Activated T-cell treated with anti-CD3 and anti-CD28 coated beads for 1 hour (primary cell): ENCODE results near the gene EPB41L5.
"Not testable (repeated sequence)": the region's sequence is repeated elsewhere in the genome, so short reads cannot be mapped to it uniquely, and the experiment has no call there.

Source experiments
- DNase-seq: peaks from one replicate; pipeline ENCODE4 v3.0.0-alpha.2; 2020; ENCODE audit warnings: low read depth

EPB41L5 gene

DNA sequence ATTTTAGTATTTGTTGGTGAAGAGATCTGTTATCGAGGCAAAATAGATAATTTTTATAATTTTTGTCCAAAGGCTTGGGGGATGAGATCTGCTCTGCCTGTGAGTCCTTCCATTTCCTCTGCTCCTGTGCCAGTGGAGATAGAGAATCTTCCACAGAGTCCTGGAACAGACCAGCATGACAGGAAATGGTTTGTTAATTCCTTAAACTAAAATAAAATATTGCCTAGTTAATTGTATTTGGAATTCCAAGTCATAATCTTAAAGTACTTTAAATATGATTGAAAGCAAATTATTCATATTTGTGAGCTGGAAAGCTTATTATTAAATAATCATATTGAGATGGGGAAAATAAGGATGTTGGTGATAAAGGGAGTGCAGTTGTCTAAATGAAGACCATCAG lies 87.8 kb downstream of the EPB41L5 start:
- no peak for DNase-seq

GRCh38 chr2:120103723-120104467 lies 91.0 kb downstream of the EPB41L5 start:
- DNase-seq: no peak

DNA sequence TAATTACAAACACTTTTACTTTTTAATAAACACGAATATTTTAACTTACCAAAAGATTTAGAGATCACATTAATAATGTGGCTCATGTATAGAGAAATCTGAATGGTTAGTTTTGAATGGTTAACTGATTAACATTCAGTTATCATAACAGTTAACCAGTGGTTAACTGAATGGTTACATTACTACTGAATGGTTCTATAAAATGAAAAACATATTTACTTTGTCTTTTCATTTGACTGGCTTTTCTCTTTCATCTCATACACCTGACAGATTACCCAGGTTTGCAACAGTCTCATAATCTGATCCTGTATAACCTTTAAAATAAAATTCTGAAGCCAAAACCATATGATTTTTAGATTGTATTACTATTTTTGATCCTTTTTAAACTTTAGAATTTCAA lies 91.9 kb downstream of the EPB41L5 start:
- no peak for DNase-seq

- no peak for DNase-seq
Observed at GRCh38 chr2:120105360-120105759, 92.5 kb downstream of the EPB41L5 start.

- DNase-seq: no peak
Observed at GRCh38 chr2:120108049-120108448, 95.2 kb downstream of the EPB41L5 start.

GRCh38 chr2:120108749-120109148 lies 95.9 kb downstream of the EPB41L5 start:
- no peak for DNase-seq

DNA sequence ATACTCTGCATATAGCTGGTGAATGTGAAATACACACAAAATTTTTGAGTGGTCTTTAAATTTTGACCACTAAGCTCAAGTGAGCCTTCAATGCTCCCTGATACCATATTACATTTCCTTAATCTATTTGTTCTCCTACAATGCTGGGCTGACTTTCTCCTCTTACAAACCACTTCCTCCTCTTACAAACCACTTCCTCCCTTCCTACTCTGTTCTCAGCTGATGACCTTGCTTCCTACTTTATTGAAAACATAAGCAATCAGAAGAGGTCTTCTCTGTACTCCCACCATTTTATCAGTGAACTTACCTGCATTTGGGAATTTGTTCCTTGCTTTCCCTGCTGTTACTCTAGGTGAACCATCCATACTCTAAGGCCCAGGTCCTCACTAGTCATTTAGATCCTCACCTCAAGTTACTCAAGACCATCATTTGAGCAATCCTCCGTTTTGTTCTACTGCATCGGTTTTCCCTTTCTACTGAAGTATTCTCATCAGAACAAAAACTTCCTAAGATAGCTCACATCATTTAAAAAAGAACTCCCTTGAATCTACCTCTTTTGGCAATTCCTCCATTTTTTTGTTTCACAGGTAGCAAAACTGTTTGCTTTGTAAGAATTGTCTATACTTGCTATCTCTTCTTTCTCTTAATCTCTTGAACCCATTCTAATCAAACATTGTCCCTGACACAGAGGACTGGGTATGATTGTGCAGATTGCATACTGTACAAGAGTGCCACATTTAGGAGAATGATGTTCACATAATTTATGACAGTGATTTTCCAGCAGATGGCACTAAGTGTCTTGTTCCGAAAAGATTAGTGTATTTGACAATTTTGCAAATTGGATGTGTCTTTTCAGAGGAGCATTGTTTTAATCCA lies 96.5 kb downstream of the EPB41L5 start:
- DNase-seq: no peak

DNA sequence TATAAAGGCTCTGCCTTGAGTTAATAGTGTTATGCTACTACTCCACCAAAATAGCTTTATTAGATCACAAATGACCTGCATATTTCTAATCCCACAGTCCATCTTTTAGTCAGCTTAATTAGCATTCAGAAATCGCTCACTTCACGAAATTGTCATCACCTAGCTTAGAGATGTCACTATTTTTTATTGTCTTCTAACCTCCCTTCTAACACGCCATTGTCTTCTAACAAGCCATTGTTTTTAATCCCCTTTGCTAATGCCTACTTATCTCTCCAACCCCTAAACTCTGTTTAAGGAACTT lies 97.1 kb downstream of the EPB41L5 start:
- no peak for DNase-seq

DNA sequence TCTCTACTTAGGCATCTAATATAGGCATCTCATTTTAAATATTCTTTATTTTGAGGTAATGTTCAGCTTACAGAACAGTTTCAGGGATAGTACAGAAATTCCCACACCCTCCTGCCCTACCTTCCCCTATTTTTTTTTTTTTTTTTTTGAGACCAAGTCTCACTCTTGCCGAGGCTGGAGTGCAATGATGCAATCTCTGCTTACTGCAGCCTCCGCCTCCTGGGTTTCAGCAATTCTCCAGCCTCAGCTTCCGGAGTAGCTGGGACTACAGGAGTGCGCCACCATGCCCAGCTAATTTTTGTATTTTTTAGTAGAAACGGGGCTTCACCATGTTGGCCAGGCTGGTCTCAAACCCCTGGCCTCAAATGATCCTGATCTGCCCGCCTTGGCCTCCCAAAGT lies 97.6 kb downstream of the EPB41L5 start:
- no peak for DNase-seq

DNA sequence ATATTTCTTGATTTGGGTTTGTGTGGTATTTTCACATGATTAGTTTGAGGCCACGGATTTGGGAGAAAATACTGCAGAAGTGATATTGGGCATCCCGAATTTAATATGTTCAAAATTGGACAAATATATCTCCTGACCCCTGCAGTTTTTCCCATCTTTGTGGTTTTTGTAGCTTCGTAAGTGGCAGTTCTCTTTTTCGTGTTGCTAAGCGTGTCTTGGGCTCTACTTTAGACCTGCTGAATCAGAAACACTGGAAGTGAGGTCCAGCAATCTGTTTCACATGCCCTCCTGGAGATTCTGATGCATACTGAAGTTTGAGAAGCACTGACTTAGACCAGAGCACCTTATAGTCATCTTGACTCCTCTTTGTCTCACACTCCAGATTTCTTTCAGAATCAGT lies 98.3 kb downstream of the EPB41L5 start:
- no peak for DNase-seq

- DNase-seq: no peak
Observed at GRCh38 chr2:120118018-120118417, 105.1 kb downstream of the EPB41L5 start.

GRCh38 chr2:120118471-120118870 lies 105.6 kb downstream of the EPB41L5 start:
- no peak for DNase-seq

DNA sequence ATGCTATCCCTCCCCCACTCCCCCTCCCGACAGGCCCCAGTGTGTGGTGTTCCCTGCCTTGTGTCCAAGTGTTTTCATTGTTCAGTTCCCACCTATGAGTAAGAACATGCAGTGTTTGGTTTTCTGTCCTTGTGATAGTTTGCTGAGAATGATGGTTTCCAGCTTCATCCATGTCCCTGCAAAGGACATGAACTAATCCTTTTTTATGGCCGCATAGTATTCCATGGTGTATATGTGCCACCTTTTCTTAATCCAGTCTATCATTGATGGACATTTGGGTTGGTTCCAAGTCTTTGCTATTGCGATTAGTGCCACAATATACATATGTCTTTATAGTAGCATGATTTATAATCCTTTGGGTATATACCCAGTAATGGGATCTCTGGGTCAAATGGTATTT lies 108.5 kb downstream of the EPB41L5 start:
- not testable (repeated sequence) for DNase-seq

GRCh38 chr2:120123090-120123489 lies 110.2 kb downstream of the EPB41L5 start:
- no peak for DNase-seq

GRCh38 chr2:120125195-120125594 lies 112.3 kb downstream of the EPB41L5 start:
- DNase-seq: no peak

DNA sequence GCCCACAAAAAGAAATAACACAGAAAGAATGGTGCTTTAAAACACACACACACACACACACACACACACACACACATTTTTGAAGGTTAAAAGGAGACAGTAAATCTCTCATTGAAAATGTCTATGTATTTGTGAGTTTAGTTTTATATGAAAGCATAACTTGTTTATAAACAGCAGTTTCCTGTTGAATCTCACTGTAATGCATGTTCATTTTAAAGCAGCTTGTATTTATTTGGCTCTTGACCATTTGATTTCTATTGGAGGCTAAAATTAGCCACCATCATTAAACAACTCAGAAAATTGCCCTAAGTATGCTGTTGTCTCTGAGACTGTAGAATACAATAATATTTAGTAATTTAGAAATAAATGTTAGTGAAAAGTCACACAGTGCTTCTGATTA lies 115.3 kb downstream of the EPB41L5 start:
- no peak for DNase-seq

- no peak for DNase-seq
Observed at GRCh38 chr2:120132190-120132589, 119.3 kb downstream of the EPB41L5 start.

DNA sequence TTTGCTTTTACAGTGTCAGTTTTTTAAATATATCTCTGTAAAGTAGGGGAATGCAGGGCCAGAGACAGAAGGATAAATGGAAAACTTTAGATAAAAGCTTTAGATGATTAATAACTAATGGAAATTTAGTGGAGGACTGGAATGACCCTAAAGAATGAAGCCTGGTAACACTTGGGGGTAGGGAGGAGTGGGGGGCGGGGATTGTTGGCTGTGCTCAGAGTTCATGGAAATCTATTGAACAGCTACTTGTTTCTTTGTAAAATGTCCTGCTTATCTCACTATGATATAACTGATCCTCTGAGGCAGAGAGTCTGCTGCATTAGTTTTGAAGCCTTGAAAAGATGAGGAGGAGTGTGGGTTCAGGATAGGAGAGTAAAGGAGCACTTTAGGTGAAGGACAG lies 119.8 kb downstream of the EPB41L5 start:
- DNase-seq: no peak

GRCh38 chr2:120133572-120134244 lies 120.8 kb downstream of the EPB41L5 start:
- no peak for DNase-seq

- no peak for DNase-seq
Observed at GRCh38 chr2:120134263-120134662, 121.4 kb downstream of the EPB41L5 start.

GRCh38 chr2:120135013-120135412 lies 122.1 kb downstream of the EPB41L5 start:
- DNase-seq: not testable (repeated sequence)

- no peak for DNase-seq
Observed at GRCh38 chr2:120140866-120141265, 128.0 kb downstream of the EPB41L5 start.
